GM12801 (cell line): ENCODE data around the gene NEK5.

Experiments
- TF ChIP-seq, protein P1 (sequence below): IDR thresholded peaks from one replicate; pipeline ENCODE4 v1.5.1; 2011; ENCODE audit warnings: control low read depth; ENCODE audit not compliant: insufficient read length; ENCODE audit errors: extremely low read depth

NEK5 gene

DNA sequence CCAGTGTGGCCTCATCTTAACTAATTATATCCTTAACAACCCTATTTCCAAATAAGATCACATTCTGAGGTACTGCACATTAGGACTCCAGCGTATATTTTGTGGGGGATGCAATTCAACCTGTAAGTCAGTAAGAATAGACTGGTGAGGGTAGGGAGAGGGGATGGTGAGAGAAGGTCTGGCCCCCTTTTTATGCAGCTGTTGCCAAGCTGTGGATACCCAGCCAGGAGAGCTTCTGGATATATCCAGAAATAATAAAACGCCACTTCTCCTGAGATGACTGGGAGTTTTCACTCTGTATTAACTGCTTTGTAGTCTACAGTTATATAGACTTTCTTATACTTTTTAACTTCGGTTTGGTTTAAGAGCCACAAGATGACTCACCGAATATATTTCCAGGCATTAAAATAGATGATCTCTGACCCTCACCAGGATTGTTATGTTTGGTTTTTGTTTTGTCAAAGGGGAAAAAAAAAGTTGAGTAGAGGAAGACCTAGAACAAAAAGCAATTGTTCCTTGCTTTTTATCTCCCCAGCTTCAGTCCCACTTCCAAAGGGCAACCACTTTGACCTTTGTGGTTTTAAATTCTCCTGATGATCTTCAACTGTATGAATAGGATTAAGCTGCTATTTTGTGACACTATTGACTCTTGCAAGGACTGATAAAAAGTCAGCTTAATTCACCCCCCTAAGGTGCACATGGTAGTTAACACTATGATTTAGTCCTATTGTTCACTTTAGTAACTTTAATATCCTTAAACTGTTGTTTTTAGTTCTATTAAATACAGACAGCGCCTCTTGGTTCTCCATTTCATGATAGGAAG is 33.6 kb upstream of the NEK5 start:
- TF ChIP-seq, protein P1, sequence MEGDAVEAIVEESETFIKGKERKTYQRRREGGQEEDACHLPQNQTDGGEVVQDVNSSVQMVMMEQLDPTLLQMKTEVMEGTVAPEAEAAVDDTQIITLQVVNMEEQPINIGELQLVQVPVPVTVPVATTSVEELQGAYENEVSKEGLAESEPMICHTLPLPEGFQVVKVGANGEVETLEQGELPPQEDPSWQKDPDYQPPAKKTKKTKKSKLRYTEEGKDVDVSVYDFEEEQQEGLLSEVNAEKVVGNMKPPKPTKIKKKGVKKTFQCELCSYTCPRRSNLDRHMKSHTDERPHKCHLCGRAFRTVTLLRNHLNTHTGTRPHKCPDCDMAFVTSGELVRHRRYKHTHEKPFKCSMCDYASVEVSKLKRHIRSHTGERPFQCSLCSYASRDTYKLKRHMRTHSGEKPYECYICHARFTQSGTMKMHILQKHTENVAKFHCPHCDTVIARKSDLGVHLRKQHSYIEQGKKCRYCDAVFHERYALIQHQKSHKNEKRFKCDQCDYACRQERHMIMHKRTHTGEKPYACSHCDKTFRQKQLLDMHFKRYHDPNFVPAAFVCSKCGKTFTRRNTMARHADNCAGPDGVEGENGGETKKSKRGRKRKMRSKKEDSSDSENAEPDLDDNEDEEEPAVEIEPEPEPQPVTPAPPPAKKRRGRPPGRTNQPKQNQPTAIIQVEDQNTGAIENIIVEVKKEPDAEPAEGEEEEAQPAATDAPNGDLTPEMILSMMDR, result no peak

DNA sequence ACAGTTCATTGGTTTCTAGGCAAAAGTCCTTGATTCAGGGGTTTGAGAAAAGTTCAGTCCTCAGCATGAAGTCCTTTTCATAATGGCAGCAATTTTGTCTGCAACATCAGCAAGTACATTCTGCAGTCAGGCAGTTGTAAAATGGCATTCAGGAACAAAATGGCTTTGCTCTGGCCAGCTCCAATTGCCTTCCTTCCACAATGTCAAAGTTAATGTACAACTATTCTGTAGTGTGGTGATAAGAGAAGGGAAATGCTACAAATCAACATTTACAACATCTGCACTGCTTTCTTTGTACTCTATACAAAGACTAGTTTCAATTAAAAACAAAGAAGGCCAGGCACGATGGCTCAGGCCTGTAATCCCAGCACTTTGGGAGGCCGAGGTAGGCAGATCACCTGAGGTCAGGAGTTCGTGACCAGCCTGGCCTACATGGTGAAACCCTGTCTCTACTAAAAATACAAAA is 32.3 kb upstream of the NEK5 start:
- TF ChIP-seq, protein P1, result no peak

DNA sequence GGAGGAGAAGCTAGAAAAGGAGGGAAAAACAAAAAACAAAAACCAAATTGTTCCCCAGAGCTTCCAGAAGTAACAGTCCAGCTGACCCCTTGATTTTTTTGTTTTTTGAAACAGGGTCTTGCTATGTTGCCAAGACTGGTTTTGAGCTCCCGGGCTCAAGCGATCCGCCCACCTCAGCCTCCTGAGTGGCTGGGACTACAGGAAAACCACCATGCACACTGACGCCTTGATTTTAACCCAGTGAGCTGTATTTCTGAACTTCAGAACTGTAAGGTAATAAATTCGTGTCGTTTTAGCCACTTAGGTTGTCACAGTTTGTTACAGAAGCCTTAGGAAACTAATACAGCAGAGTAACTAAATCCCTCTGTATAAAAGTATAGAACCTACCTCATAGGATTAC is 31.6 kb upstream of the NEK5 start:
- TF ChIP-seq, protein P1, result no peak

DNA sequence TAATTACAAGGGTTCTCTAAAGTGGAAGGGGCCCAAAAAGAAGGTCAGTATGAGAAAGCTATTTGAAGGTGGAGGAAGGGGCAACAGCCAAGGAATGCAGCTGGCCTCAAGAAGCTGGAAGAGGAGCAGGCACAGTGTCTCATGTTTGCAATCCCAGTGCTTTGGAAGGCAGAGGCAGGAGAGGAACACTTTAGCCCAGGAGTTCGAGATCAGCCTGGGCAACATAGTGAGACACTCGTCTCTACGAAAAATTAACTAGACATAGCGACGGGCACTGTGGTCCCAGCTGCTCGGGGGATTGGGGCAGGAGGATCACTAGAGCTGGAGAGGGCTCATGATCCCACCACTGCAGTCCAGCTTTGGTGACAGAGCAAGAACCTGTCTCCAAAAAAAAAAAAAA is 31.2 kb upstream of the NEK5 start:
- TF ChIP-seq, protein P1, result no peak

DNA sequence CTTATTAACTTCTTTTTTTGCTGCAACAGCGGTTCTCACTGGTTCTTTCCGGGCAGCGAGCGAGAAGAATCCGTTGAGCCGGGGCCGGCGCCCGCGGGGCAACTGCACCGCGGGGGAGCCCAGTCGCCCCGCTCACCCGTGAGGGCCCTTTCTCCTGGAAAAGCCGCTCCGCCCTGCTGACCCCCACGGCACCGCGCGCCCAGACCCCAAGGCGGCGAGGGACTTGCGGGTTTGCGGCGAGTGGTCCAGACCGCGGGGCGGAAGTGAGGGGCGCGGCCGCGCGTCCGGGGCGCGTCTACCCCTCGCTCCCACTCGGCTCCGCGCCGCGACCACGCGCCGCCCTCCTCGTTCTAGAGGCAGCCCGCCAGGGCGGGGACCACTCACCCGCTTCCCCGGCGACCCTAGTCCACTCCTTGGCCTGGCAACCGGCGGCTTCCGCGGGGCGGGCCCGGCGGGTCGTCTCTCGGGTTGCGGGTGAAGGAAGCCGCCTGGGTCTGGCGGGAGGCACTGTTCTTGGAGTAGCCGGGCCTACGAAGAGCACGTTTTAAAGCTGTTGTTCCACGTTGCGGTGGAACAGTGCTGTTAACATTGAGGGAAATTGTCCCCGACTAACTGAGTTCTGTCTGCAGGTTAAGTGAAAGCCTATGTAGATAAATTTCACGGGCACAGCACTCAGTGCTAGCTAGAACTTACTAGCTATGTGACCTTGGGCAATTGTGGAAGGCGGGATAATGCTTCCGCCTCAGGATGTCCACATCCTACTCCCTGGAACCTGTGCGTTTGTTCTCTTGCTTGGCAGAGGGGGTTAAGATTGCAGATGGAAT is 30.5 kb upstream of the NEK5 start, which contains the start of gene NEK3:
Gene NEK3 (minus strand): TSS at position 439 of the 824 bp plus-strand sequence. CDS start 3,406 bp downstream, outside the sequence.
- TF ChIP-seq, protein P1, result no peak

DNA sequence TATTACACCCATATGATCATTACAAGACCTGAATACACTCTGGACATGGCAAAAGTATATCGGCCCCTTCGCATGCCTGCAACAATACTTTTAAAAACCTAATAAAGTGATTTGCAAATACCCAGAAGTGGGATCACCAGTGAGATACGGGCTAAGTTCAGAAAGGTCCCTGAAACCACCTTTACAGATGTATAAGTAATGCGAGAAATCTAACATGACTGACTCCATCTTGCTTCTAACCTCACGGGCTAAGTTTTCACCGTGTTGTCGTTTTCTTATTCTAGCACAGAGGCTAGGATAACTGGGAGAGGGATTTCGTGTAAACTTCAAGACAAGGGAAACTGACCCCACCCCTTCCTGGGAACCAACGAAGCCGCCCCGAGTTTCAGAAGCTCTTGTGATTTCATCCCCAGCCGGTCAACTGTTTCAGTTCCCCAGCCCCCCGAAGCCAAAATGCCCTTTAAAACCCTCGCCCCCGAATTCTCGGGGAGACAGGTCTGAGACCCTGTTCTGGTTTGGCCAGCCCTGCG is 29.8 kb upstream of the NEK5 start:
- TF ChIP-seq, protein P1, result no peak

DNA sequence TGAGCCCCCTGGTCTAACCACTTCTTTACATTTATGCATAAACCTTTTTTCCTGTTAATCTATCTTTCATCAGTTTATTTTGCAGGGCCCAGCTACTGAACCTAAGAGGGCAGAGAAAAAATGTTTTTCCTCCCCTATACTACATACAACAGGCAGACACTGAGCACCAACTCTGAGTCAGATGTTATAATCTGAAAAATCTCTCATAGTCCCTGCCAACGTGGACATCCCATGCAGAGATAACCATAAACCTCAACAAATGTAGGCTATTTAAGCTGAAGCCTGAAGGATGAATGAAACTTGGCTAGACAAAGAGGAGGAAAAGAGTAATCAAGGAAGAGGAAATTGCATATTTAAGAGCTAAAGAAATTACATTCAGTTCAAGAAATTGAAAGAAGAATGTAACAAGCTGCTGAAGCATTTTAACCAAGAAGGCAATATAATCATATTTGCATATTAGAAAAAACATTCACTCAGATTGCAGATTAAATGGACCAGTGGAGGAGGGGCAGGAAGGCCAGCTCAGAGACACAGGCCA is 27.9 kb upstream of the NEK5 start:
- TF ChIP-seq, protein P1, result no peak
